Measurements from ENCODE around the gene SLC9A9.

SLC9A9 gene

DNA sequence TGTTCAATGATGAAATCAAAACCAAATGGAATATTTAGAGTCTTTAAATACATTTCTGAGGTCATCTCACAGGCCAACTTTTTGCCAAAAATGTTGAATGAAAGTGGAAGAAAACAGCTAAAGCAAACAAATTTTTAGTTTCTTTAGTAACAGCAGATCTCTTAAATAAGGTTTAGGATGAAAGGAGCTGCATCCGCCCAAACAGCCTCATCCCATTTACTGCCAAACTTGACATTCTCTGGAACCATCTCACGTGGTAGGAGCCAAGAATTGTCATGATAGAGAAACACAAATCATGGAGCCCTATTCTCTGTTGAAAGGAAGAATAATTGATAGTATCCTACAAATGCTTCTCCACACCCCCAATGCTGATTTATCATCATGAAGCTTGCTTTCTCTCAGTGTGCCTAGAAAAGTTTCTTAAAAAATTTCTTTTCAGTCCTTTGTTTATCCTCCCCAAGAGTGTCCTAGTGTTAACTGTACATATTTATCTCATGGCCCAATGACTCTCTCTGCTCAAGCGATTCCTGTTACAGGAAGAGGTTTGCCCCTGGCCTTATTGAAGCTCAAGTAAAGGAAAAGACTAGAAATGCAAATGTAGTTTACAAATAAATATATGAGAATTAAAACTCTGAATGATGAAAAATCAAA, 23.4 kb downstream of the SLC9A9 start:
- H3K4me3 ChIP-seq (ENCODE audit: control insufficient read depth, low read depth, low read length), result no peak overlapping the region
- TF ChIP-seq, protein P1, sequence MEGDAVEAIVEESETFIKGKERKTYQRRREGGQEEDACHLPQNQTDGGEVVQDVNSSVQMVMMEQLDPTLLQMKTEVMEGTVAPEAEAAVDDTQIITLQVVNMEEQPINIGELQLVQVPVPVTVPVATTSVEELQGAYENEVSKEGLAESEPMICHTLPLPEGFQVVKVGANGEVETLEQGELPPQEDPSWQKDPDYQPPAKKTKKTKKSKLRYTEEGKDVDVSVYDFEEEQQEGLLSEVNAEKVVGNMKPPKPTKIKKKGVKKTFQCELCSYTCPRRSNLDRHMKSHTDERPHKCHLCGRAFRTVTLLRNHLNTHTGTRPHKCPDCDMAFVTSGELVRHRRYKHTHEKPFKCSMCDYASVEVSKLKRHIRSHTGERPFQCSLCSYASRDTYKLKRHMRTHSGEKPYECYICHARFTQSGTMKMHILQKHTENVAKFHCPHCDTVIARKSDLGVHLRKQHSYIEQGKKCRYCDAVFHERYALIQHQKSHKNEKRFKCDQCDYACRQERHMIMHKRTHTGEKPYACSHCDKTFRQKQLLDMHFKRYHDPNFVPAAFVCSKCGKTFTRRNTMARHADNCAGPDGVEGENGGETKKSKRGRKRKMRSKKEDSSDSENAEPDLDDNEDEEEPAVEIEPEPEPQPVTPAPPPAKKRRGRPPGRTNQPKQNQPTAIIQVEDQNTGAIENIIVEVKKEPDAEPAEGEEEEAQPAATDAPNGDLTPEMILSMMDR (IDR thresholded peaks at IDR 0.05; ENCODE audit: control insufficient read depth, insufficient read depth, low read depth, low read length, missing control alignments), result no peak
- DNase-seq (ENCODE audit: low read depth), result no peak

DNA sequence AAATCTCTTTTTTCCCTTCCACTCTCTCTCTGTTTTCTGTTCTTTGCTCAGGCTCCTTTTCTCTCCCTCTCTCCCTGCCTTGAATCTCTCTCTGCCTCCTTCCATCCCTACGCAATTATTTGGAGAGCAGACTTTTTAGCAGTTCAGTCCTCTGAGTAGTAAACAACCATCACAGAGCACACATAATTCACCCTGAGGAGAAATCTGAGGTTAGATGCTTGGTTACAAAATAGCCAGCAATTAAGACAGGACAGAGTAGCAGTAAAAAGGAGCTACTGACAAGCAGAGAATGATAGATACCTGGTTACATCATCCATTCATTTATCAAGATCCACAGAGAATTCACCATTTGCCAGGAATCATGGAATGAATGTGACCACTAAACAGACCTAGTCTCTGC, 25.5 kb downstream of the SLC9A9 start:
- TF ChIP-seq, protein P1 (IDR thresholded peaks at IDR 0.05; ENCODE audit: control insufficient read depth, insufficient read depth, low read depth, low read length, missing control alignments), result no peak
- H3K4me3 ChIP-seq (ENCODE audit: control insufficient read depth, low read depth, low read length), result no peak overlapping the region
- DNase-seq (ENCODE audit: low read depth), result no peak

DNA sequence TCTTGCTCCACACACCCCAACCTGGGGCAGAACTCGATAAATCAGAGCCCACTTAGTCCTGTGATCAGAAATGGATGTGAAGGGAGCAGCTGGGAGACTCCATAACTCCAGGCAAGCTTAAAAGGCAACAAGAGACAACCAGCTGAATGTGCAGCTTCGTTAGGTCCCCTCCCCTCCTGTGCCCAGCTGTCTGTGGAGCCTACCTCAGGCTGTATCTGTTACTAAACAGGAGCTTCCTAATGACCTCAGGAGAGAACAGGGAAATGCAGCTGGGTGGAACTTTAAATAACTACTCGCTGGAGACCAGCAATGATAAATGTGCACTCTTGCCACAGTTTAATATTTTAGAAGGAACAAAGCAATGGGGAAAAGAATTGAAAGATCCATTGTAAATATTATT, 25.9 kb downstream of the SLC9A9 start:
- H3K4me3 ChIP-seq (ENCODE audit: control insufficient read depth, low read depth, low read length), result no peak overlapping the region
- DNase-seq (ENCODE audit: low read depth), result no peak
- TF ChIP-seq, protein P1 (IDR thresholded peaks at IDR 0.05; ENCODE audit: control insufficient read depth, insufficient read depth, low read depth, low read length, missing control alignments), result no peak

- TF ChIP-seq, protein P1 (IDR thresholded peaks at IDR 0.05; ENCODE audit: control insufficient read depth, insufficient read depth, low read depth, low read length, missing control alignments), result no peak
Observed at GRCh38 chr3:143821862-143822261, 26.4 kb downstream of the SLC9A9 start.

GRCh38 chr3:143820466-143821221, 27.6 kb downstream of the SLC9A9 start:
- TF ChIP-seq, protein P1 (IDR thresholded peaks at IDR 0.05; ENCODE audit: control insufficient read depth, insufficient read depth, low read depth, low read length, missing control alignments), result no peak
- no peak for DNase-seq (ENCODE audit: low read depth)
- no peak overlapping the region for H3K4me3 ChIP-seq (ENCODE audit: control insufficient read depth, low read depth, low read length)

More at GRCh38 chr3:143821862-143822261, 26.4 kb downstream of the SLC9A9 start:
- H3K4me3 ChIP-seq (ENCODE audit: control insufficient read depth, low read depth, low read length), result no peak overlapping the region
- no peak for DNase-seq (ENCODE audit: low read depth)

DNA sequence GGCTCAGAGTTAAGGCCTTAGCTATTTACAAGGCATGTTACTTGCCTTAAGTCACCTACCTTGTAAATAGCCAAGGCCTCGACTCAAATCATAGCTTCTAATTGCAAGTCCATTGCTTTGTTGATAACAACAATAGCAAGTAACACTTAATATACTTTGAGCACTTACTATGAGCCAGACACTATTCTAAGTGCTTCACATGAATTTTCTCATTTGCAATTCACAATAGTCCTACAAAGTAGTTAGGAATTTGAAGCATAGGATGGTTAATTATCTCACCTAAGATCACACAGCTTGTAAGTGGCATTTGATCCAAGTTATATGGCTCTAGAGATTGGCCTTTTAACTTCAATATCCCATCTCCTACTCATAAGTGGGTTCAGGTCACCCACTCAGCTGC, 28.4 kb downstream of the SLC9A9 start:
- no peak for DNase-seq (ENCODE audit: low read depth)
- TF ChIP-seq, protein P1 (IDR thresholded peaks at IDR 0.05; ENCODE audit: control insufficient read depth, insufficient read depth, low read depth, low read length, missing control alignments), result no peak
- no peak overlapping the region for H3K4me3 ChIP-seq (ENCODE audit: control insufficient read depth, low read depth, low read length)

Data from AG09309 (cell line).